Progenitor cell of endocrine pancreas (in vitro differentiated cells): Measurements from ENCODE around the gene DACT2. TPM values are rescaled to one million over a fixed set of nuclear protein-coding genes. Genes with fewer than 3 reads are reported as not detected.
"Not testable (repeated sequence)": the region's sequence is repeated elsewhere in the genome, so short reads cannot be mapped to it uniquely, and the experiment has no call there.

Experiments
- DNase-seq: peaks from one replicate; pipeline ENCODE4 v3.0.0; 2021; ENCODE audit warnings: low spot score; ENCODE audit not compliant: unreplicated experiment
- H3K27ac Mint-ChIP-seq: 2 replicates; pipeline ENCODE4 v1.8.0; 2021; ENCODE audit warnings: mild to moderate bottlenecking, moderate library complexity, mixed read lengths
- H3K27me3 Mint-ChIP-seq: 2 replicates; pipeline ENCODE4 v1.8.0; 2021; ENCODE audit warnings: mixed read lengths
- H3K36me3 Mint-ChIP-seq: 2 replicates; pipeline ENCODE4 v1.8.0; 2022; ENCODE audit warnings: mixed read lengths; ENCODE audit not compliant: insufficient read depth
- H3K4me1 Mint-ChIP-seq: 2 replicates; pipeline ENCODE4 v1.8.0; 2021; ENCODE audit warnings: low read depth, mixed read lengths
- H3K4me3 Mint-ChIP-seq: 2 replicates; pipeline ENCODE4 v1.8.0; 2021; ENCODE audit warnings: low read depth, mild to moderate bottlenecking, moderate library complexity, mixed read lengths
- H3K9me3 Mint-ChIP-seq: 2 replicates; pipeline ENCODE4 v1.8.0; 2021; ENCODE audit warnings: low read depth, mixed read lengths
- CTCF ChIP-seq: fragments of 200-600 bp; sonication (generic); IDR thresholded peaks from one replicate; pipeline ENCODE4 v1.5.0; 2021; ENCODE audit warnings: antibody characterized with exemption, mild to moderate bottlenecking; ENCODE audit not compliant: unreplicated experiment
- total RNA-seq: library from RNA; stranded (reverse); gene quantifications from 2 replicates; pipeline ENCODE4 v1.2.1, GENCODE V29; 2021

The DACT2 gene
- total RNA-seq, 1 donor from 2014 or later: 33.2 TPM

DNA sequence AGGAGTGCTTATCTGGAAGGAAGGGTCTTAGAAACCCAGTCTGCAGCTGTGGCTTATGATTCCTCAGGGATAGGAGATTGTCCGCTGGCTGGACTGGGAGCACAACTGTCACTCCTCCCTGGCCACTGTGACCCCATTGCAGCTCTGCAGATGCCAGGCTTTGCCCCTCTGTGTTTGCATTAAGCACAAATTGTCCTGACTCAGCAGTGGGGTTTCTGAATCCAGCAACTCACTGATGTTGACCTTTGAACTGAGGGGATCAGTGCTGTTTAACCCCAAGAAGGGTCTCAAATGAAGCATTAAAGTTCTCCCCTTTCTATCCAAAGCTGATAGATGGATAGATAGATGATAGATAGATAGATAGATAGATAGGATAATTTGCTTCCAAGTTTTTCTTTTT, 29.5 kb downstream of the DACT2 start:
- Mint-ChIP-seq H3K4me3 (no peak overlapping the region), H3K4me1 (no peaks in the 10 kb centered on the region), H3K27me3 (peaks cover 14% of the 10 kb centered on the region), H3K9me3 (no peaks in the 10 kb centered on the region), H3K27ac (no peak overlapping the region), H3K36me3 (no peaks in the 10 kb centered on the region)
- no peak for DNase-seq
- no peak for TF ChIP-seq CTCF

DNA sequence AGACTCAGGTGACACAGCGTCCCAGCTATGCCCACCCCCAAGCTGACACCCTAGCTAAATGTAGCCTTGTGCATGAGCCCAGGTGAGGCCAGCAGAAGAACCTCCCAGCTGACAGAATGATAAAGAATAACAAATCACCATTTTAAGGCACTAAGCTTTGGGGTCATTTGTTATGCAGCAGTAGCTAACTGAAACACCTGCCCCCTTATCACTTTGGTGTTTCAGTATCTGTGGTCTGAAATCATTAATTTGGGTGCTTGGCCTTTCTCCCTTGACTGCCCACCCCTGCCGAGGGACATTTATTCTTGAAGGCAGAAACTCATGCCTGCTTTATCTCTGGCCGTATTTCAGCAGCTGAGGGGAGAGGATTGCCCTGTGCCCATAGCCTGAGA, 30.0 kb downstream of the DACT2 start:
- Mint-ChIP-seq H3K4me3 (no peak overlapping the region), H3K4me1 (no peaks in the 10 kb centered on the region), H3K27ac (no peak overlapping the region), H3K27me3 (peaks cover 15% of the 10 kb centered on the region), H3K36me3 (no peaks in the 10 kb centered on the region), H3K9me3 (no peaks in the 10 kb centered on the region)
- no peak for DNase-seq
- TF ChIP-seq CTCF: no peak

- Mint-ChIP-seq H3K4me3 (no peak overlapping the region), H3K4me1 (no peaks in the 10 kb centered on the region), H3K36me3 (no peaks in the 10 kb centered on the region), H3K27me3 (peaks cover 15% of the 10 kb centered on the region), H3K9me3 (no peaks in the 10 kb centered on the region), H3K27ac (no peak overlapping the region)
- no peak for DNase-seq
- no peak for TF ChIP-seq CTCF
These were observed 30.6 kb downstream of the DACT2 start for GRCh38 chr6:168288781-168289570.

DNA sequence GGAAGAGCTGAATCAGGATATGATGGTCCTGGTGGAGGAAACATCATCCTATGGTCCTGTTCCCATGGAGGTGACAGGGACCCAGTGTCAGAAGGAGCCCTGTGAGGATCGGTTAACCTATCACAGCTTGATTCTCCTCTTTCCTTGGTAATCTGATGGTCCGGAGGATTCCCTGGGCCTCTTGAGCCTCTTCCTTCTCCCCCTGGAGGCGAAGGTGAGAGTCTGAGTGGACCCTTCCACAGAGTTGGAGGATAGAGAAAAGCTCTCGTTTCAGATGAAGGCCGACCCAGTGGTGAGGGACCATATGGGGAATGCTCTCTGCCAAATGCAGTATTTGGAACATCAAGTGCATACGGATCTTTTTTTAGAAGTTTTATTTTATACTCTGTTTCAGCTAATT, 32.1 kb downstream of the DACT2 start:
- H3K36me3 Mint-ChIP-seq, DNase-seq, H3K9me3 Mint-ChIP-seq, H3K27ac Mint-ChIP-seq, H3K4me1 Mint-ChIP-seq, H3K4me3 Mint-ChIP-seq: not testable (repeated sequence)
- peaks cover 11% of the 10 kb centered on the region for H3K27me3 Mint-ChIP-seq

- H3K4me3 Mint-ChIP-seq, H3K27ac Mint-ChIP-seq, H3K9me3 Mint-ChIP-seq, H3K4me1 Mint-ChIP-seq, DNase-seq, H3K36me3 Mint-ChIP-seq: not testable (repeated sequence)
- H3K27me3 Mint-ChIP-seq: peaks cover 12% of the 10 kb centered on the region
These were observed 32.7 kb downstream of the DACT2 start for GRCh38 chr6:168286771-168287446.

GRCh38 chr6:168286116-168286515, 33.5 kb downstream of the DACT2 start:
- no peak for TF ChIP-seq CTCF
- peaks cover 14% of the 10 kb centered on the region for H3K27me3 Mint-ChIP-seq
- no peaks in the 10 kb centered on the region for H3K9me3 Mint-ChIP-seq
- H3K4me1 Mint-ChIP-seq: peaks cover under 1% of the 10 kb centered on the region
- H3K36me3 Mint-ChIP-seq: no peaks in the 10 kb centered on the region
- H3K27ac Mint-ChIP-seq: no peak overlapping the region
- no peak for DNase-seq
- H3K4me3 Mint-ChIP-seq: no peak overlapping the region
